OCI-LY1 (cell line): ENCODE measurements around the gene CCDC73.

Experiments used
- CTCF ChIP-seq: fragments of 200-600 bp; sonication (generic), shearing (Covaris generic); IDR thresholded peaks from 2 replicates; pipeline ENCODE4 v1.5.1; 2017; ENCODE audit warnings: mild to moderate bottlenecking, antibody characterized with exemption, low read length, moderate library complexity, mixed read lengths
- EZH2 ChIP-seq: fragments of 200-600 bp; sonication (generic), shearing (Covaris generic); IDR thresholded peaks from 2 replicates; pipeline ENCODE4 v1.8.0; 2017; ENCODE audit warnings: borderline replicate concordance, mixed run types, mild to moderate bottlenecking, antibody characterized with exemption, low read length, moderate library complexity, mixed read lengths

GRCh38 chr11:32781721-32782120 is 12.7 kb downstream of the CCDC73 start:
- TF ChIP-seq CTCF (no peak), EZH2 (no peak)
